Measurements from ENCODE around the gene HARBI1.

Gene HARBI1

GRCh38 chr11:46553814-46554212 lies 63.2 kb downstream of the HARBI1 start:
- DNase-seq (ENCODE audit: low spot score), result peak; percentile 79

All from kidney tubule cell (primary cell).